Measurements from ENCODE around the gene PRTFDC1.

Gene PRTFDC1

DNA sequence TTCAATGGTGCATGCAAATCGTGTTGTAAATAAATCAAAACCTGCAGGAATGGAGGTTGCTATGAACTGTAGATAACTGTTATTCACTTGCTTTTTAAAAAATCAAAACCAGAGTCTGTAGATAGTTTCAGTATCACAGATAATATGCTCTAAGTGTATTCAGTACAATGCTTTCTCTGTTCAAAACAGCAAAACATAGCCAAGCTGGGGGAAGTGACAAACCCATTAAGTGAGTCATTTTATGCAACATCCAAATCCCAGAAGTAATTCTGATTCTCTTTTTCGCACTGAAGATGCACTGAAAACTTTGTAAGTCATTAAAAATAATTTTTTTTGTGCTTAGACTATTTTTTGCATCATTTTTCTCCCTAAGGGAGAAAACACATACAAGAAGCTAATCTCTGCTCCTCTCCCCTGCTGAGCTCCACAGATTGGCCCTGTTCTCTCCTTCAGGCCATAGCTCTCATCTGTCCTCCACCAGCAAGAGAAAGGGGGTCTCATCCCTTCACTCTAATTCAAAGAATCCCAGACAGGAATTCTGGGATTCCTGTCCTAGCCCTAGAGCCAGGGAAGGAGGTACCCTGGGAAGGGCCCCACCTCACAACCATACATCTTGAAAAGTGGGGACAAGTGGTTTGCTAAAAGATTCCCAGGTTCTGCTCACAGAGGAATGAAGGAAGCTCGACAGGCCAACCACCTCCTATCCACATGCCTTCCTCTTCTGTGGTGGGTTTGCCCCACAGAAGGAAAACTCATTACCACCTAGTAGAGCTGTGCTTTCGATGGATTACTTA, 4.9 kb downstream of the PRTFDC1 start:
- no peak overlapping the region for H3K4me3 ChIP-seq (ENCODE audit: low read depth, low read length)

GRCh38 chr10:24944512-24945255, 7.7 kb downstream of the PRTFDC1 start:
- no peaks in the 10 kb centered on the region for H3K4me1 ChIP-seq (ENCODE audit: control insufficient read depth, insufficient read depth, low read length)
- no peaks in the 10 kb centered on the region for H3K36me3 ChIP-seq (ENCODE audit: control insufficient read depth, insufficient read depth, low read length)
- H3K9me3 ChIP-seq (ENCODE audit: control insufficient read depth, insufficient read depth, low read length): no peaks in the 10 kb centered on the region
- no peak overlapping the region for H3K4me3 ChIP-seq (ENCODE audit: low read depth, low read length)
- no peak overlapping the region for H3K9ac ChIP-seq (ENCODE audit: low read depth, low read length)
- no peaks in the 10 kb centered on the region for H3K27me3 ChIP-seq (ENCODE audit: control insufficient read depth, insufficient read depth, low read length)

More for the DNA sequence above, 4.9 kb downstream of the PRTFDC1 start:
- Histone ChIP-seq H3K9ac (ENCODE audit: low read depth, low read length) (no peak overlapping the region), H3K4me1 (ENCODE audit: control insufficient read depth, insufficient read depth, low read length) (peaks cover 17% of the 10 kb centered on the region), H3K36me3 (ENCODE audit: control insufficient read depth, insufficient read depth, low read length) (no peaks in the 10 kb centered on the region), H3K9me3 (ENCODE audit: control insufficient read depth, insufficient read depth, low read length) (no peaks in the 10 kb centered on the region), H3K27me3 (ENCODE audit: control insufficient read depth, insufficient read depth, low read length) (no peaks in the 10 kb centered on the region)

DNA sequence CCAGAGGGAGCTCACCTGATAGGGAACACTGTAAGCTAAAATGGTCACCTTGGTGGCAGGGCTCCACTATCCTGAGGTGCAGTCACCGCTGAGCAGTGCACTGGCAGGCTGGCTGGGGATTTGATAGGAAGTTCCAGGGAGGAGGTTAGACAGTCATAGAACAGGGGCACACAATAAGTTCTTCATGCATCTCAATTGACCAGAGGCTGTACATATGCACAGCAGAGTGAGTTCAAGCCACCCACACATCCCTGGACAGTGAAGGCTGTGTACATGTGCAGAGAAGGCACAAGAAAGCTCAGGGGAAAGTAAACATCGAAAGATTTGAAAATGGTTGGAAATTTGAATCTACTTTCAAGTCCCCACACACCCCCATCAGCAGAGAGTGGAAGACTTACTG, 13.9 kb downstream of the PRTFDC1 start:
- H3K9ac ChIP-seq (ENCODE audit: low read depth, low read length): no peak overlapping the region
- no peaks in the 10 kb centered on the region for H3K9me3 ChIP-seq (ENCODE audit: control insufficient read depth, insufficient read depth, low read length)
- H3K4me1 ChIP-seq (ENCODE audit: control insufficient read depth, insufficient read depth, low read length): no peaks in the 10 kb centered on the region
- H3K36me3 ChIP-seq (ENCODE audit: control insufficient read depth, insufficient read depth, low read length): no peaks in the 10 kb centered on the region
- no peak overlapping the region for H3K4me3 ChIP-seq (ENCODE audit: low read depth, low read length)
- H3K27me3 ChIP-seq (ENCODE audit: control insufficient read depth, insufficient read depth, low read length): no peaks in the 10 kb centered on the region

DNA sequence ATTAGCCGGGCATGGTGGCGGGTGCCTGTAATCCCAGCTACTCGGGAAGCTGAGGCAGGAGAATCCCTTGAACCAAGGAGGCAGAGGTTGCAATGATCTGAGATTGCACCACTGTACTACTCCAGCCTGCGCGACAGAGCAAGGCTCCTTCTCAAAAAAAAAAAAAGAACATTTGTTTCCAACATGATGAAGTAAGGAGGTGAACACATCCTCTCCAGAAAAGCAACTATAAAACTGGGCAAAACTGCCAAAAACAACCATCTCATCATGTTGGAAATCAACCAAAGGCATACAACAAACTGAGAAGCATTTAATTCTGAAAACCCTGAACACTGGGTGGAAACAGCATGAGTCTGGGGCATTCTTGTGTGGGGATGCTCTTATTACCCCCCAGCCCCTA, 14.3 kb downstream of the PRTFDC1 start:
- Histone ChIP-seq H3K4me1 (ENCODE audit: control insufficient read depth, insufficient read depth, low read length) (no peaks in the 10 kb centered on the region), H3K36me3 (ENCODE audit: control insufficient read depth, insufficient read depth, low read length) (no peaks in the 10 kb centered on the region), H3K9me3 (ENCODE audit: control insufficient read depth, insufficient read depth, low read length) (no peaks in the 10 kb centered on the region), H3K4me3 (ENCODE audit: low read depth, low read length) (no peak overlapping the region), H3K9ac (ENCODE audit: low read depth, low read length) (no peak overlapping the region), H3K27me3 (ENCODE audit: control insufficient read depth, insufficient read depth, low read length) (no peaks in the 10 kb centered on the region)

- H3K36me3 ChIP-seq (ENCODE audit: control insufficient read depth, insufficient read depth, low read length): no peaks in the 10 kb centered on the region
- H3K4me1 ChIP-seq (ENCODE audit: control insufficient read depth, insufficient read depth, low read length): no peaks in the 10 kb centered on the region
- H3K27me3 ChIP-seq (ENCODE audit: control insufficient read depth, insufficient read depth, low read length): no peaks in the 10 kb centered on the region
- H3K4me3 ChIP-seq (ENCODE audit: low read depth, low read length): no peak overlapping the region
- H3K9me3 ChIP-seq (ENCODE audit: control insufficient read depth, insufficient read depth, low read length): no peaks in the 10 kb centered on the region
- H3K9ac ChIP-seq (ENCODE audit: low read depth, low read length): no peak overlapping the region
These were observed 16.7 kb downstream of the PRTFDC1 start for GRCh38 chr10:24935504-24936292.

GRCh38 chr10:24931236-24931635, 21.2 kb downstream of the PRTFDC1 start:
- Histone ChIP-seq H3K36me3 (ENCODE audit: control insufficient read depth, insufficient read depth, low read length) (no peaks in the 10 kb centered on the region), H3K9ac (ENCODE audit: low read depth, low read length) (no peak overlapping the region), H3K4me3 (ENCODE audit: low read depth, low read length) (no peak overlapping the region), H3K27me3 (ENCODE audit: control insufficient read depth, insufficient read depth, low read length) (no peaks in the 10 kb centered on the region), H3K9me3 (ENCODE audit: control insufficient read depth, insufficient read depth, low read length) (no peaks in the 10 kb centered on the region), H3K4me1 (ENCODE audit: control insufficient read depth, insufficient read depth, low read length) (no peaks in the 10 kb centered on the region)

GRCh38 chr10:24930427-24930826, 22.0 kb downstream of the PRTFDC1 start:
- Histone ChIP-seq H3K4me1 (ENCODE audit: control insufficient read depth, insufficient read depth, low read length) (no peaks in the 10 kb centered on the region), H3K4me3 (ENCODE audit: low read depth, low read length) (no peak overlapping the region), H3K36me3 (ENCODE audit: control insufficient read depth, insufficient read depth, low read length) (no peaks in the 10 kb centered on the region), H3K9me3 (ENCODE audit: control insufficient read depth, insufficient read depth, low read length) (no peaks in the 10 kb centered on the region), H3K9ac (ENCODE audit: low read depth, low read length) (no peak overlapping the region), H3K27me3 (ENCODE audit: control insufficient read depth, insufficient read depth, low read length) (no peaks in the 10 kb centered on the region)

DNA sequence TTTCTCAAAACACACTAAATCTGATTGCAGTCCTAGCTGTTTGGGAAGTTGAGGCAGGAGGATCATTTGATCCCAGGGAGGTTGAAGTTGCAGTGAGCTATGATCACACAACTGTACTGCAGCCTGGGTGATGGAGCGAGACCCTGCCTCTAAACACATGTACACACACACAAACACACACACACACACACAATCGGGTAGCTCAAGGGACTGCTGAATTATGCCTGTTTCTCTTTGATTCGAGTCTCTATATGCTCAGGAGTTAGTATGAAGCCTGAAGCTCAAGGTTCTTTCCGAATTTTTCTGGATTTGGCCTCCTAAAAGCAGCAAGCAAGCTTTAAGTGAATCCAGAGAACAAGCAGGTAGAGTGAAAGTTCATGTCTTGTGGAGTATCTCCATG, 22.5 kb downstream of the PRTFDC1 start:
- Histone ChIP-seq H3K27me3 (ENCODE audit: control insufficient read depth, insufficient read depth, low read length) (no peaks in the 10 kb centered on the region), H3K4me3 (ENCODE audit: low read depth, low read length) (no peak overlapping the region), H3K9ac (ENCODE audit: low read depth, low read length) (no peak overlapping the region)

GRCh38 chr10:24929056-24929544, 23.3 kb downstream of the PRTFDC1 start:
- H3K9me3 ChIP-seq (ENCODE audit: control insufficient read depth, insufficient read depth, low read length): no peaks in the 10 kb centered on the region
- no peak overlapping the region for H3K4me3 ChIP-seq (ENCODE audit: low read depth, low read length)
- H3K4me1 ChIP-seq (ENCODE audit: control insufficient read depth, insufficient read depth, low read length): no peaks in the 10 kb centered on the region
- no peaks in the 10 kb centered on the region for H3K36me3 ChIP-seq (ENCODE audit: control insufficient read depth, insufficient read depth, low read length)
- H3K27me3 ChIP-seq (ENCODE audit: control insufficient read depth, insufficient read depth, low read length): no peaks in the 10 kb centered on the region
- no peak overlapping the region for H3K9ac ChIP-seq (ENCODE audit: low read depth, low read length)

More for the DNA sequence above, 22.5 kb downstream of the PRTFDC1 start:
- no peaks in the 10 kb centered on the region for H3K9me3 ChIP-seq (ENCODE audit: control insufficient read depth, insufficient read depth, low read length)
- no peaks in the 10 kb centered on the region for H3K4me1 ChIP-seq (ENCODE audit: control insufficient read depth, insufficient read depth, low read length)
- H3K36me3 ChIP-seq (ENCODE audit: control insufficient read depth, insufficient read depth, low read length): no peaks in the 10 kb centered on the region

DNA sequence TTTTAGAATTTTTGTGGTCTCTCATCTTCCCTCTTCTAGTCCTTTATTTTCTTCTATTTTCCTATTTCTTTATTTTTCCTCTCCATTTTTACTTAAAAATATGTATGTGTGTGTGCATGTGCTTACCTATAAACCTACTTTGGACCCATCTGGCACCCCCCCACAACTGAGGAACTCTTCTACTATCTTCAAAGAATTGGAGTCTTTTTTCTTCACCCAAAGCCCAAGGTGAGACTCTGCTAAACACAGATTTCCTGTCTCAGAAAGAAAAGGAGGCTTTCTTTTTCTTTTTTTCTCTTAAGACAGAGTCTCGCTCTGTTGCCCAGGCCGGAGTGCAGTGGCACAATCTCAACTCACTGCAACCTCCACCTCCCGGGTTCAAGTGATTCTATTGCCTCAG, 24.2 kb downstream of the PRTFDC1 start:
- no peak overlapping the region for H3K9ac ChIP-seq (ENCODE audit: low read depth, low read length)
- H3K4me1 ChIP-seq (ENCODE audit: control insufficient read depth, insufficient read depth, low read length): no peaks in the 10 kb centered on the region
- no peaks in the 10 kb centered on the region for H3K36me3 ChIP-seq (ENCODE audit: control insufficient read depth, insufficient read depth, low read length)
- no peaks in the 10 kb centered on the region for H3K9me3 ChIP-seq (ENCODE audit: control insufficient read depth, insufficient read depth, low read length)
- no peaks in the 10 kb centered on the region for H3K27me3 ChIP-seq (ENCODE audit: control insufficient read depth, insufficient read depth, low read length)
- H3K4me3 ChIP-seq (ENCODE audit: low read depth, low read length): no peak overlapping the region

GRCh38 chr10:24926557-24926956, 25.8 kb downstream of the PRTFDC1 start:
- Histone ChIP-seq H3K4me3 (ENCODE audit: low read depth, low read length) (no peak overlapping the region), H3K4me1 (ENCODE audit: control insufficient read depth, insufficient read depth, low read length) (no peaks in the 10 kb centered on the region), H3K36me3 (ENCODE audit: control insufficient read depth, insufficient read depth, low read length) (no peaks in the 10 kb centered on the region), H3K27me3 (ENCODE audit: control insufficient read depth, insufficient read depth, low read length) (no peaks in the 10 kb centered on the region), H3K9me3 (ENCODE audit: control insufficient read depth, insufficient read depth, low read length) (no peaks in the 10 kb centered on the region), H3K9ac (ENCODE audit: low read depth, low read length) (no peak overlapping the region)

Data from iPS-15b (cell line).